Measurements from ENCODE around the gene MARF1. TPM values are rescaled to one million over a fixed set of nuclear protein-coding genes. Genes with fewer than 3 reads are reported as not detected.
"Not testable (repeated sequence)": the region's sequence is repeated elsewhere in the genome, so short reads cannot be mapped to it uniquely, and the experiment has no call there.

MARF1 gene
- total RNA-seq, 2 donors from 2014 or later, result 53.0 to 71.6 TPM

- Histone ChIP-seq H3K27me3 (no peaks in the 10 kb centered on the region), H3K9ac (ENCODE audit: low read depth in 2 of 2, low read length in 2 of 2) (no peak overlapping the region), H3K4me1 (no peaks in the 10 kb centered on the region), H3K4me3 (no peak overlapping the region), H3K27ac (no peak overlapping the region), H3K9me3 (no peaks in the 10 kb centered on the region), H3K36me3 (no peaks in the 10 kb centered on the region)
- no peak for TF ChIP-seq CTCF (IDR thresholded peaks at IDR 0.05)
- DNase-seq, result no peak
- intact Hi-C loops (cut with DNase I), result no loop called here
These were observed 15.6 kb upstream of the MARF1 start for GRCh38 chr16:15658556-15658955.

DNA sequence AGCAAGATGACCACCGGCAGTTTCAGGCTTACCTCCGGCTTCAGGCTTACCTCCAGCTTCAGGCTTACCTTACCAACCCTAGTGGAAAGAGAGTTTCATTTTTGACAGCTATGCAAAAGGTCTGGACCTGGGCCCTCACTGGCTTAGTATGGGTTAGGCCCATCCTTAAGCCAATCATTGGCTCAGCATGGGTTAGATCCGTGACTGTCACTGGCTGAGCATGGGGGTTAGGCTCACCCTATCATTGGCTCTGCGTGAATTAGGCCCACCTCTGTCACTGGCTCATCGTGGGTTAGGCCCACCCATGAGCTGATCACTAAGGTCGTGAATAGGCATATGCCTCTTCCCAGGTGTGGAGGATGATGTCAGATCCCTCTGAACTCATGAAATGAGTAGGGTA lies 15.2 kb upstream of the MARF1 start:
- H3K4me1 ChIP-seq, result no peaks in the 10 kb centered on the region
- no peak for TF ChIP-seq CTCF (IDR thresholded peaks at IDR 0.05)
- H3K4me3 ChIP-seq, result no peak overlapping the region
- no peaks in the 10 kb centered on the region for H3K27me3 ChIP-seq
- no peaks in the 10 kb centered on the region for H3K9me3 ChIP-seq
- DNase-seq, result no peak
- no peak overlapping the region for H3K27ac ChIP-seq
- peak overlapping the region in 1 of 2 donors; percentile 0 for H3K9ac ChIP-seq (ENCODE audit: low read depth in 2 of 2, low read length in 2 of 2)
- no peaks in the 10 kb centered on the region for H3K36me3 ChIP-seq
- intact Hi-C loops (cut with DNase I), result no loop called here

DNA sequence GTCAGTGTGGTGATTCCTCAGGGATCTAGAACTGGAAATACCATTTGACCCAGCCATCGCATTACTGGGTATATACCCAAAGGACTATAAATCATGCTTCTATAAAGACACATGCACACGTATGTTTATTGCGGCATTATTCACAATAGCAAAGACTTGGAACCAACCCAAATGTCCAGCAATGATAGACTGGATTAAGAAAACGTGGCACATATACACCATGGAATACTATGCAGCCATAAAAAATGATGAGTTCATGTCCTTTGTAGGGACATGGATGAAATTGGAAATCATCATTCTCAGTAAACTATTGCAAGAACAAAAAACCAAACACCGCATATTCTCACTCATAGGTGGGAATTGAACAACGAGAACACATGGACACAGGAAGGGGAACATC lies 12.6 kb upstream of the MARF1 start:
- DNase-seq; H3K27ac ChIP-seq; H3K9me3 ChIP-seq; H3K9ac ChIP-seq (ENCODE audit: low read depth in 2 of 2, low read length in 2 of 2); H3K36me3 ChIP-seq; intact Hi-C loops (cut with DNase I); H3K4me1 ChIP-seq; H3K27me3 ChIP-seq; H3K4me3 ChIP-seq: not testable (repeated sequence)

GRCh38 chr16:15654591-15654990 lies 11.6 kb upstream of the MARF1 start:
- H3K4me3 ChIP-seq, result no peak overlapping the region
- H3K27ac ChIP-seq, result no peak overlapping the region
- peaks cover 2% of the 10 kb centered on the region for H3K4me1 ChIP-seq
- H3K36me3 ChIP-seq, result no peaks in the 10 kb centered on the region
- no peak for TF ChIP-seq CTCF (IDR thresholded peaks at IDR 0.05)
- intact Hi-C loops (cut with DNase I), result no loop called here
- no peak overlapping the region for H3K9ac ChIP-seq (ENCODE audit: low read depth in 2 of 2, low read length in 2 of 2)
- H3K9me3 ChIP-seq, result no peaks in the 10 kb centered on the region
- no peak for DNase-seq
- H3K27me3 ChIP-seq, result no peaks in the 10 kb centered on the region

DNA sequence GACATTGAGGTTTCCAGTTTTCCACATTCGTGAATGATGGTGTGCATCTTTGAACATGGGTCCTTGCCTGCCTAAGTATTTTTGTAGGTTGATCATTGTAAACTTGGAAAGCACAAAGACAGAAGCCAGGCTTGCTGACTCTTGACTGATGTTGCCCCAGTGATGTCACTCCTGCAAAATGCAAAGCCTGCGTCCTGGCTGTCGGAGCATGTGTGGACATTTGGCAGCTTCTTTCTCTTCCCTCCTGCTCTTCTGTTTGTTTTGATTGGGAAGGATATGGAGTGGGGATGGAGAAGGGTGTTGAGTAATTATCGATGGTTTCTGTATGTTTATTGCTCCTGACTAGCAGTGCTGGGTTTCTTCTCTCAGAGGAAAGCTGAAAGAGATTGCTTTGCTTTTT lies 10.3 kb upstream of the MARF1 start:
- H3K4me3 ChIP-seq, result no peak overlapping the region
- peaks cover 4% of the 10 kb centered on the region for H3K4me1 ChIP-seq
- intact Hi-C loops (cut with DNase I), result no loop called here
- no peak overlapping the region for H3K9ac ChIP-seq (ENCODE audit: low read depth in 2 of 2, low read length in 2 of 2)
- DNase-seq, result no peak
- H3K36me3 ChIP-seq, result no peaks in the 10 kb centered on the region
- H3K27me3 ChIP-seq, result no peaks in the 10 kb centered on the region
- H3K9me3 ChIP-seq, result no peaks in the 10 kb centered on the region
- no peak for TF ChIP-seq CTCF (IDR thresholded peaks at IDR 0.05)
- no peak overlapping the region for H3K27ac ChIP-seq

GRCh38 chr16:15652293-15653001 lies 9.5 kb upstream of the MARF1 start:
- no peak for DNase-seq
- intact Hi-C loops (cut with DNase I), result no loop called here
- Histone ChIP-seq H3K36me3 (no peaks in the 10 kb centered on the region), H3K9me3 (no peaks in the 10 kb centered on the region), H3K27ac (no peak overlapping the region), H3K27me3 (no peaks in the 10 kb centered on the region), H3K4me3 (no peak overlapping the region), H3K4me1 (peaks cover 4% of the 10 kb centered on the region), H3K9ac (ENCODE audit: low read depth in 2 of 2, low read length in 2 of 2) (no peak overlapping the region)
- no peak for TF ChIP-seq CTCF (IDR thresholded peaks at IDR 0.05)
